K562 (cell line): ENCODE results near the gene CLHC1. TPM values are rescaled to one million over a fixed set of nuclear protein-coding genes. Genes with fewer than 3 reads are reported as not detected.

Experiments used
- BRF1 ChIP-seq: IDR thresholded peaks from 3 replicates; pipeline ENCODE4 v1.6.1; 2011; ENCODE audit warnings: borderline replicate concordance, mild to moderate bottlenecking; ENCODE audit not compliant: insufficient read length; ENCODE audit errors: extremely low read depth
- GABPB2 ChIP-seq: fragments of 250-450 bp; sonication (Bioruptor Pico); conservative IDR thresholded peaks from 2 replicates; pipeline ENCODE4 v1.5.1; 2021; ENCODE audit warnings: mild to moderate bottlenecking
- NONO ChIP-seq, 2 experiments: fragments of 200-400 bp in 1 of 2; fragments of 450-650 bp in 1 of 2; formaldehyde crosslinking in 1 of 2; IDR thresholded peaks; 2 replicates each; pipeline ENCODE4 v1.6.1; 2017; ENCODE audit warnings: low read depth in 2 of 2, mild to moderate bottlenecking in 2 of 2, moderate library complexity in 2 of 2, low read length in 1 of 2
- TARDBP ChIP-seq: fragments of 450-650 bp; IDR thresholded peaks from 2 replicates; pipeline ENCODE4 v1.6.1; 2016
- ZBTB17 ChIP-seq: fragments of 450-650 bp; formaldehyde crosslinking; IDR thresholded peaks from 2 replicates; pipeline ENCODE4 v1.4.0; 2020; ENCODE audit warnings: mild to moderate bottlenecking
- ZKSCAN8 ChIP-seq: fragments of 200-800 bp; sonication (Bioruptor generic); IDR thresholded peaks from 2 replicates; pipeline ENCODE4 v1.6.1; 2016; ENCODE audit warnings: missing genetic modification characterization, missing compliant biosample characterization
- ZNF699 ChIP-seq: fragments of 250-450 bp; sonication (Bioruptor Pico); IDR thresholded peaks from 2 replicates; pipeline ENCODE4 v1.8.0; 2021; ENCODE audit warnings: mild to moderate bottlenecking, moderate library complexity; ENCODE audit not compliant: insufficient replicate concordance
- polyA plus RNA-seq, 8 experiments: library from polyadenylated mRNA; depleted of rRNA in 4 of 8; stranded (reverse) in 5 of 8; unstranded in 3 of 8; fragments of >200 nt; fragmentation: Nextera tagmentation in 2 of 8; fragmentation: Illumina TruSeq in 1 of 8; extraction: Ambion mirVana in 2 of 8; extraction: Trizol in 1 of 8; gene quantifications; 2 replicates each; pipeline versions ENCODE4 v1.2.1 to v1.2.3, GENCODE V29; 2011 to 2014; ENCODE audit warnings: inconsistent platforms in 1 of 8, missing spikeins in 1 of 8
- total RNA-seq, 7 experiments: library from RNA; depleted of rRNA in 6 of 7; stranded (reverse); fragments of >200 nt in 6 of 7; fragmentation: Illumina TruSeq in 2 of 7; extraction: Trizol in 2 of 7; gene quantifications; 2 replicates each; pipeline versions ENCODE4 v1.2.1 to v1.2.3, GENCODE V29; 2011 to 2021; ENCODE audit warnings: low replicate concordance in 1 of 7
- TF ChIP-seq, protein P1 (sequence below), 2 experiments: fragments of 450-650 bp; IDR thresholded peaks; 2 replicates each; pipeline ENCODE4 v1.6.1; 2016; ENCODE audit warnings: mild to moderate bottlenecking in 2 of 2, borderline replicate concordance in 1 of 2, low read depth in 1 of 2, moderate library complexity in 1 of 2
- TF ChIP-seq, protein P2 (sequence below): IDR thresholded peaks from 3 replicates; pipeline ENCODE4 v1.6.1; 2011; ENCODE audit warnings: borderline replicate concordance, mild to moderate bottlenecking; ENCODE audit not compliant: insufficient read length, insufficient read depth
- TF ChIP-seq, protein P3 (sequence below): sonication (generic); formaldehyde crosslinking; IDR thresholded peaks from 2 replicates; pipeline ENCODE4 v1.8.1; 2022; ENCODE audit warnings: missing genetic modification reagents
- TF ChIP-seq, protein P4 (sequence below): fragments of 450-650 bp; IDR thresholded peaks from 2 replicates; pipeline ENCODE4 v1.7.1; 2018; ENCODE audit warnings: mild to moderate bottlenecking, low read depth; ENCODE audit not compliant: partially characterized antibody

Gene CLHC1
- total and polyA plus RNA-seq, 9 of the 15 experiments (the other 6 are each of a cell fraction or from before 2014, with no cell fraction given): 3.7 to 14.3 (median 8.6) TPM

DNA sequence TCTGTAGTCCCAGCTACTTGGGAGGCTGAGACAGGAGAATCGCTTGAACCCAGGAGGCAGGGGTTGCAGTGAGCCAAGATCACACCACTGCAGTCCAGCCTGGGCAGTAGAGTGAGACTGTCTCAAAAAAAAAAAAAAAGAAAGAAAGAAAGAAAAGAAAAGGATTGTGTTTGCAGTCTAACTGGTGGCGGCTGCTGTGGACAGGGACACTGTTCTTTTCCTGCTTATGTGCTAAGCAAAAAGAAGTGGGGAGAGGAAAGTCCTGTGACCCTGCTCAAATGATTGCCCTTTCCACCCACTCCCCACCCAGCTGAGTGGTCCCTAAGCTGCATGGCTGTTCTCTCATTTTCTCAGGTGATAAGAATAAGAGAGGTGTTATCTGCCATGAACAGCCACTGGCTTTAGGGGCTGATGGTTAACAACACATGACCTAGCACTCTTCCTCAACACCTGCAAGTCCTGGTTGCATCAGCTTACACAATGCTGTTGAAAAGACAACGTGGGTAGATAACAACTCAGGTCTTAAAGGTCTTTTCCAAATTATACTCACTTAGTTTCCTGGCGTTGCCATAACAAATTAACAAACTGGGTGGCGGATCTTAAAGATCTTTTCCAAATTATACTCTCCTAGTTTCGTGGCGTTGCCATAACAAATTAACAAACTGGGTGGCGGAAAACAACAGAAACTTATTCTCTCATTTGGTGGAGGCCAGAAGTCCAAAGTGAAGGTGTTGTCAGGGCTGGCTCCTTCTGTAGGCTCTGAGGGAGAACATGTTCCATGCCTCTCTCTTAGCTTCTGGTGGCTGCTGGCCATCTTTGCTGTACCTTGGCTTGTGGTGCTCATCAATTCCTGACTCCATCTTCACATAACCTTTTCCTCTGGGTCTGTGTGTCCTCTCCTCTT is 91.5 kb downstream of the CLHC1 start (continued):
- TF ChIP-seq, protein P1, sequence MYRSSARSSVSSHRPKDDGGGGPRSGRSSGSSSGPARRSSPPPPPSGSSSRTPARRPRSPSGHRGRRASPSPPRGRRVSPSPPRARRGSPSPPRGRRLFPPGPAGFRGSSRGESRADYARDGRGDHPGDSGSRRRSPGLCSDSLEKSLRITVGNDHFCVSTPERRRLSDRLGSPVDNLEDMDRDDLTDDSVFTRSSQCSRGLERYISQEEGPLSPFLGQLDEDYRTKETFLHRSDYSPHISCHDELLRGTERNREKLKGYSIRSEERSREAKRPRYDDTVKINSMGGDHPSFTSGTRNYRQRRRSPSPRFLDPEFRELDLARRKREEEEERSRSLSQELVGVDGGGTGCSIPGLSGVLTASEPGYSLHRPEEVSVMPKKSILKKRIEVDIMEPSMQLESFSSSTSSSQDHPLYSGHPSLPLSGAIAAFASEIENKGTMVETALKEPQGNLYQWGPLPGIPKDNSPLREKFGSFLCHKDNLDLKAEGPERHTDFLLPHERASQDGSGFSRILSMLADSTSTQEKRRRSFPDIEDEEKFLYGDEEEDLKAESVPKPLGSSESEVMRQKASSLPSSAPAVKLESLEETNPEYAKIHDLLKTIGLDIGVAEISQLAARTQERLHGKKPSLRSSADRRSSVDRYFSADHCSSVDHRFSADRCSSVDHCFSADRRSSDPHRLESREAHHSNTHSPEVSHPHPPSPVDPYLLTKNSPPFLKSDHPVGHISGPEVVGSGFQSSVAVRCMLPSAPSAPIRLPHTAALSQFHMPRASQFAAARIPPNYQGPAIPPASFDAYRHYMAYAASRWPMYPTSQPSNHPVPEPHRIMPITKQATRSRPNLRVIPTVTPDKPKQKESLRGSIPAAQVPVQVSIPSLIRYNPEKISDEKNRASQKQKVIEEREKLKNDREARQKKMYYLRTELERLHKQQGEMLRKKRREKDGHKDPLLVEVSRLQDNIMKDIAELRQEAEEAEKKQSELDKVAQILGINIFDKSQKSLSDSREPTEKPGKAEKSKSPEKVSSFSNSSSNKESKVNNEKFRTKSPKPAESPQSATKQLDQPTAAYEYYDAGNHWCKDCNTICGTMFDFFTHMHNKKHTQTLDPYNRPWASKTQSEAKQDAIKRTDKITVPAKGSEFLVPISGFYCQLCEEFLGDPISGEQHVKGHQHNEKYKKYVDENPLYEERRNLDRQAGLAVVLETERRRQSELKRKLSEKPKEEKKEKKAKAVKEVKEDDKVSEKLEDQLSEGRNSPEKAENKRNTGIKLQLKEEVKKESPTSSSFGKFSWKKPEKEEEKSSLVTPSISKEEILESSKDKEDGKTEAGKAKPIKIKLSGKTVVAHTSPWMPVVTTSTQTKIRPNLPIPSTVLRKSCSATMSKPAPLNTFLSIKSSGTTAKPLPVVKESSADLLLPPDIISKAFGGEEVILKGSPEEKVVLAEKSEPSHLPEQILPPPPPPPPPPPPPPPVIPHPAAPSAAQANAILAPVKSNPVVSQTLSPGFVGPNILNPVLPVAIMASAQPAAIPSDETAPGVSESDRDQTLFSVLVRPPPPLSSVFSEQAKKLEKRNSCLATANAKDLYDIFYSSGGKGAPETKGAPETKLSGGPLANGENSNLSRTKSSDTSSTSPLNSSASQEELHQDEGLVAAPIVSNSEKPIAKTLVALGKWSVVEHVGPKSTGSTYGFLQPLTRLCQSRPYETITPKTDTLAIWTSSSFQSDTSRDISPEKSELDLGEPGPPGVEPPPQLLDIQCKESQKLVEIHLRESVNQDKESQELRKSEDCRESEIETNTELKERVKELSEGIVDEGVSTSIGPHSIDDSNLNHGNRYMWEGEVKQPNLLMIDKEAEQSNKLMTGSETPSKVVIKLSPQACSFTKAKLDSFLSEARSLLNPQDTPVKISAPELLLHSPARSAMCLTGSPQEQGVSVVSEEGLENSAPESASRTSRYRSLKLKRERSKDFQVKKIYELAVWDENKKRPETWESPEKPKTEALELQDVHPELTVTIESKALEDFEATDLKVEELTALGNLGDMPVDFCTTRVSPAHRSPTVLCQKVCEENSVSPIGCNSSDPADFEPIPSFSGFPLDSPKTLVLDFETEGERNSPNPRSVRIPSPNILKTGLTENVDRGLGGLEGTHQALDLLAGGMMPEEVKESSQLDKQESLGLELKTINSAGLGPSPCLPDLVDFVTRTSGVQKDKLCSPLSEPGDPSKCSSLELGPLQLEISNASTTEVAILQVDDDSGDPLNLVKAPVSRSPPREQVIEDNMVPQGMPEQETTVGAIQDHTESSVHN (IDR thresholded peaks at IDR 0.05; ENCODE audit: borderline replicate concordance in 1 of 2, low read depth in 1 of 2): peak in 1 of 2 experiments; percentile 96; a peak in 2 of 4 replicates
- TF ChIP-seq NONO (IDR thresholded peaks at IDR 0.05; ENCODE audit: low read depth in 2 of 2, low read length in 1 of 2) (peak in 1 of 2 experiments; percentile 82; a peak in 2 of 4 replicates), ZBTB17 (CRISPR knock-in tag) (peak; percentile 63), ZKSCAN8 (CRISPR knock-in tag) (peak; percentile 87), ZNF699 (CRISPR knock-in tag) (no peak), TARDBP (peak; percentile 97), GABPB2 (CRISPR knock-in tag) (no peak), BRF1 (no peak)
- TF ChIP-seq, protein P2, sequence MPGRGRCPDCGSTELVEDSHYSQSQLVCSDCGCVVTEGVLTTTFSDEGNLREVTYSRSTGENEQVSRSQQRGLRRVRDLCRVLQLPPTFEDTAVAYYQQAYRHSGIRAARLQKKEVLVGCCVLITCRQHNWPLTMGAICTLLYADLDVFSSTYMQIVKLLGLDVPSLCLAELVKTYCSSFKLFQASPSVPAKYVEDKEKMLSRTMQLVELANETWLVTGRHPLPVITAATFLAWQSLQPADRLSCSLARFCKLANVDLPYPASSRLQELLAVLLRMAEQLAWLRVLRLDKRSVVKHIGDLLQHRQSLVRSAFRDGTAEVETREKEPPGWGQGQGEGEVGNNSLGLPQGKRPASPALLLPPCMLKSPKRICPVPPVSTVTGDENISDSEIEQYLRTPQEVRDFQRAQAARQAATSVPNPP: no peak
- TF ChIP-seq, protein P3, sequence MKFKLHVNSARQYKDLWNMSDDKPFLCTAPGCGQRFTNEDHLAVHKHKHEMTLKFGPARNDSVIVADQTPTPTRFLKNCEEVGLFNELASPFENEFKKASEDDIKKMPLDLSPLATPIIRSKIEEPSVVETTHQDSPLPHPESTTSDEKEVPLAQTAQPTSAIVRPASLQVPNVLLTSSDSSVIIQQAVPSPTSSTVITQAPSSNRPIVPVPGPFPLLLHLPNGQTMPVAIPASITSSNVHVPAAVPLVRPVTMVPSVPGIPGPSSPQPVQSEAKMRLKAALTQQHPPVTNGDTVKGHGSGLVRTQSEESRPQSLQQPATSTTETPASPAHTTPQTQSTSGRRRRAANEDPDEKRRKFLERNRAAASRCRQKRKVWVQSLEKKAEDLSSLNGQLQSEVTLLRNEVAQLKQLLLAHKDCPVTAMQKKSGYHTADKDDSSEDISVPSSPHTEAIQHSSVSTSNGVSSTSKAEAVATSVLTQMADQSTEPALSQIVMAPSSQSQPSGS: no peak
- TF ChIP-seq, protein P4, sequence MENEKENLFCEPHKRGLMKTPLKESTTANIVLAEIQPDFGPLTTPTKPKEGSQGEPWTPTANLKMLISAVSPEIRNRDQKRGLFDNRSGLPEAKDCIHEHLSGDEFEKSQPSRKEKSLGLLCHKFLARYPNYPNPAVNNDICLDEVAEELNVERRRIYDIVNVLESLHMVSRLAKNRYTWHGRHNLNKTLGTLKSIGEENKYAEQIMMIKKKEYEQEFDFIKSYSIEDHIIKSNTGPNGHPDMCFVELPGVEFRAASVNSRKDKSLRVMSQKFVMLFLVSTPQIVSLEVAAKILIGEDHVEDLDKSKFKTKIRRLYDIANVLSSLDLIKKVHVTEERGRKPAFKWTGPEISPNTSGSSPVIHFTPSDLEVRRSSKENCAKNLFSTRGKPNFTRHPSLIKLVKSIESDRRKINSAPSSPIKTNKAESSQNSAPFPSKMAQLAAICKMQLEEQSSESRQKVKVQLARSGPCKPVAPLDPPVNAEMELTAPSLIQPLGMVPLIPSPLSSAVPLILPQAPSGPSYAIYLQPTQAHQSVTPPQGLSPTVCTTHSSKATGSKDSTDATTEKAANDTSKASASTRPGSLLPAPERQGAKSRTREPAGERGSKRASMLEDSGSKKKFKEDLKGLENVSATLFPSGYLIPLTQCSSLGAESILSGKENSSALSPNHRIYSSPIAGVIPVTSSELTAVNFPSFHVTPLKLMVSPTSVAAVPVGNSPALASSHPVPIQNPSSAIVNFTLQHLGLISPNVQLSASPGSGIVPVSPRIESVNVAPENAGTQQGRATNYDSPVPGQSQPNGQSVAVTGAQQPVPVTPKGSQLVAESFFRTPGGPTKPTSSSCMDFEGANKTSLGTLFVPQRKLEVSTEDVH: peak; percentile 78
